KMS-11 (cell line): ENCODE measurements around the gene AKT3.
"Not testable (repeated sequence)": the region's sequence is repeated elsewhere in the genome, so short reads cannot be mapped to it uniquely, and the experiment has no call there.

Source experiments
- H2AFZ ChIP-seq: fragments of 200-600 bp; sonication (generic); 2 replicates; pipeline ENCODE4 v1.6.1; 2016; ENCODE audit warnings: antibody characterized with exemption, mixed run types, low read depth
- H3K27ac ChIP-seq: fragments of 200-600 bp; sonication (generic); 2 replicates; pipeline ENCODE4 v1.6.1; 2016; ENCODE audit warnings: mild to moderate bottlenecking, mixed run types
- H3K27me3 ChIP-seq: fragments of 200-600 bp; sonication (generic); 2 replicates; pipeline ENCODE4 v1.6.1; 2017; ENCODE audit warnings: mild to moderate bottlenecking, low read depth, mixed run types, moderate library complexity; ENCODE audit not compliant: insufficient read depth
- H3K36me3 ChIP-seq: fragments of 200-600 bp; sonication (generic); 2 replicates; pipeline ENCODE4 v1.6.1; 2017; ENCODE audit warnings: mild to moderate bottlenecking, mixed run types; ENCODE audit not compliant: insufficient read depth
- H3K4me1 ChIP-seq: fragments of 200-600 bp; sonication (generic); 2 replicates; pipeline ENCODE4 v1.6.1; 2016; ENCODE audit warnings: mild to moderate bottlenecking, low read depth, mixed run types; ENCODE audit not compliant: poor library complexity, severe bottlenecking
- H3K4me2 ChIP-seq: fragments of 200-600 bp; sonication (generic); 2 replicates; pipeline ENCODE4 v1.7.0; 2016; ENCODE audit warnings: mild to moderate bottlenecking, mixed run types
- H3K4me3 ChIP-seq: fragments of 200-600 bp; sonication (generic); IDR thresholded peaks from 2 replicates; pipeline ENCODE4 v1.6.1; 2017; ENCODE audit warnings: low read depth, low read length, mixed read lengths; ENCODE audit not compliant: insufficient read depth
- H3K79me2 ChIP-seq: fragments of 200-600 bp; sonication (generic); 2 replicates; pipeline ENCODE4 v1.6.1; 2016; ENCODE audit warnings: low read depth, mixed run types; ENCODE audit not compliant: insufficient read depth
- H3K9ac ChIP-seq: fragments of 200-600 bp; sonication (generic); 2 replicates; pipeline ENCODE4 v1.6.1; 2016; ENCODE audit warnings: mild to moderate bottlenecking, mixed run types
- H4K20me1 ChIP-seq: fragments of 200-600 bp; sonication (generic); 2 replicates; pipeline ENCODE4 v1.6.1; 2016; ENCODE audit warnings: mild to moderate bottlenecking, mixed run types; ENCODE audit not compliant: insufficient read depth
- TF ChIP-seq, protein P1 (sequence below): fragments of 200-600 bp; sonication (generic); conservative IDR thresholded peaks from 2 replicates; pipeline ENCODE4 v1.6.1; 2017; ENCODE audit warnings: low read depth, mild to moderate bottlenecking, antibody characterized with exemption, low read length, moderate library complexity, mixed read lengths

Gene AKT3

DNA sequence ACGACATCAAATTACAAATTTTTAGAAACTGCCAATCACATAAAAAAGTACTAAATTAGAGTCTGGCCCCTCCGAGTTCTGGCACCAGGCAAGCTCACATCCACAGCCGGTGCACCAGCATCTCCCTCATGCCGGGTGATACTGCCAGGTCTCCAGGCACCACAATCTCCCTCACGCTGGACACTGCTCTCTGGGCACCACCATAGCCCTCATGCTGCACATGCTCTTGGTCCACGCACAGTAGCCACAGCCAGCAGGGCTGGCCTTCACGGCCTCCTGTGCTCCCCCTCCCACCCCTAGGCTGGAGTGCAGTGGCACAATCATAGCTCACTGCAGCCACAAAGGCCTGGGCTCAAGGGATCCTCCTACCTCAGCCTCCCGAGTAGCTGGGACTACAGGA is 65.5 kb downstream of the AKT3 start:
- H3K4me2 ChIP-seq: no peak overlapping the region
- TF ChIP-seq, protein P1, sequence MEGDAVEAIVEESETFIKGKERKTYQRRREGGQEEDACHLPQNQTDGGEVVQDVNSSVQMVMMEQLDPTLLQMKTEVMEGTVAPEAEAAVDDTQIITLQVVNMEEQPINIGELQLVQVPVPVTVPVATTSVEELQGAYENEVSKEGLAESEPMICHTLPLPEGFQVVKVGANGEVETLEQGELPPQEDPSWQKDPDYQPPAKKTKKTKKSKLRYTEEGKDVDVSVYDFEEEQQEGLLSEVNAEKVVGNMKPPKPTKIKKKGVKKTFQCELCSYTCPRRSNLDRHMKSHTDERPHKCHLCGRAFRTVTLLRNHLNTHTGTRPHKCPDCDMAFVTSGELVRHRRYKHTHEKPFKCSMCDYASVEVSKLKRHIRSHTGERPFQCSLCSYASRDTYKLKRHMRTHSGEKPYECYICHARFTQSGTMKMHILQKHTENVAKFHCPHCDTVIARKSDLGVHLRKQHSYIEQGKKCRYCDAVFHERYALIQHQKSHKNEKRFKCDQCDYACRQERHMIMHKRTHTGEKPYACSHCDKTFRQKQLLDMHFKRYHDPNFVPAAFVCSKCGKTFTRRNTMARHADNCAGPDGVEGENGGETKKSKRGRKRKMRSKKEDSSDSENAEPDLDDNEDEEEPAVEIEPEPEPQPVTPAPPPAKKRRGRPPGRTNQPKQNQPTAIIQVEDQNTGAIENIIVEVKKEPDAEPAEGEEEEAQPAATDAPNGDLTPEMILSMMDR: no peak
- no peak overlapping the region for H3K27ac ChIP-seq
- no peak overlapping the region for H3K4me3 ChIP-seq
- H3K4me1 ChIP-seq: no peaks in the 10 kb centered on the region
- H2AFZ ChIP-seq: no peak overlapping the region
- H3K36me3 ChIP-seq: no peaks in the 10 kb centered on the region
- no peaks in the 10 kb centered on the region for H4K20me1 ChIP-seq
- no peak overlapping the region for H3K9ac ChIP-seq
- H3K79me2 ChIP-seq: no peaks in the 10 kb centered on the region
- H3K27me3 ChIP-seq: no peaks in the 10 kb centered on the region

DNA sequence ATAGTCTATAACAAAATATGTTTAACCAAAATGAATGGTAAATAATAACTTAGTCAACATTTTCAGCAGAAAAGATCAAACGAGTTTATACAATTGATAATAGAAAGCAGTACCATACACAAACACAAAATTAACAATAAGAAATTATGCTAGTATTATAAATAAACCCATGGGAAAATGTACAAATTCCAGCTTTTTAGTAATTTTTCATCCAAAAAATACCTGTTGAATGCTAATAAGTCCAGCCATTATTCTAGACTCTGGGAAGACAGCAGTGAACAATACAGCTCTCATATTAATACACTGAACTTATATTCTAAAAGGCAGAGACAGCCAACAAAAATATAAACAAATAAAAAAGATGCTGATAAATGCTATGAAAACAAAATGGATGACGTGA is 66.3 kb downstream of the AKT3 start:
- H3K4me2 ChIP-seq: no peak overlapping the region
- H3K4me3 ChIP-seq: no peak overlapping the region
- no peak overlapping the region for H2AFZ ChIP-seq
- H3K27ac ChIP-seq: no peak overlapping the region
- no peaks in the 10 kb centered on the region for H3K27me3 ChIP-seq
- TF ChIP-seq, protein P1: no peak
- no peaks in the 10 kb centered on the region for H3K4me1 ChIP-seq
- no peak overlapping the region for H3K9ac ChIP-seq
- H4K20me1 ChIP-seq: no peaks in the 10 kb centered on the region
- no peaks in the 10 kb centered on the region for H3K79me2 ChIP-seq
- H3K36me3 ChIP-seq: no peaks in the 10 kb centered on the region

DNA sequence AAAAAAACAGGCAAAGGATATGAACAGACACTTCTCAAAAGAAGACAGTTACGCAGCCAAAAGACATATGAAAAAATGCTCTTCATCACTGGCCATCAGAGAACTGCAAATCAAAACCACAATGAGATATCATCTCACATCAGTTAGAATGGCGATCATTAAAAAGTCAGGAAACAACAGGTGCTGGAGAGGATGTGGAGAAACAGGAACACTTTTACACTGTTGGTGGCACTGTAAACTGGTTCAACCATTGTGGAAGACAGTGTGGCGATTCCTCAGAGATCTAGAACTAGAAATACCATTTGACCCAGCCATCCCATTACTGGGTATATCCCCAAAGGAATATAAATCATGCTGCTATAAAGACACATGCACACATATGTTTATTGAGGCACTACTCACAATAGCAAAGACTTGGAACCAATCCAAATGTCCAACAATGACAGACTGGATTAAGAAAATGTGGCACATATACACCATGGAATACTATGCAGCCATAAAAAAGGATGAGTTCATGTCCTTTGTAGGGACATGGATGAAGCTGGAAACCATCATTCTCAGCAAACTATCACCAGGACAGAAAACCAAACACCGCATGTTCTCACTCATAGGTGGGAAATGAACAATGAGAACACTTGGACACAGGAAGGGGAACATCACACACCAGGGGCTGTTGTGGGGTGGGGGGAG is 77.5 kb downstream of the AKT3 start:
- H3K36me3 ChIP-seq, H4K20me1 ChIP-seq, H2AFZ ChIP-seq, H3K9ac ChIP-seq, H3K4me1 ChIP-seq, H3K27me3 ChIP-seq, H3K79me2 ChIP-seq, H3K4me3 ChIP-seq, H3K4me2 ChIP-seq, H3K27ac ChIP-seq: not testable (repeated sequence)

DNA sequence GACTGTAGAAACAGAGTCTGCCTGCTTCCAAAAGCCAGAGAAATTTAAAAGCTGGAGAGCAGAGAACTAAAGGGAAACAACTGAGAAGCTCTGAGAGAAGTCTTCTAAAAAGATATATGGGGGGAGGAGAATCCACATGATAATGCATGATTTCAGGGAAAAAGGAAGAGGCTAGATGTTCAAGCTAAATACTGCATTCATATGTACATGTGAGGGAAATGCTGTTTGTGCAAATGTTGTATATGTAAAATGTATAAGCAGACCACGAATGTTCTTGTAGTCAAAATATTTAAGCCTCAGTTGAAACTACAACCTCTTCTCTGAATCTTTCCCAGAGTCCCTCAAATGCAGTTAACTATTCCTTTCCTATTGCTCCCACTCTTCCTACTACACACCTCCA is 79.2 kb downstream of the AKT3 start:
- H3K4me3 ChIP-seq: no peak overlapping the region
- no peak overlapping the region for H2AFZ ChIP-seq
- no peak overlapping the region for H3K9ac ChIP-seq
- no peak overlapping the region for H3K27ac ChIP-seq
- H3K4me2 ChIP-seq: no peak overlapping the region
- H4K20me1 ChIP-seq: no peaks in the 10 kb centered on the region
- no peaks in the 10 kb centered on the region for H3K79me2 ChIP-seq
- no peaks in the 10 kb centered on the region for H3K4me1 ChIP-seq
- no peaks in the 10 kb centered on the region for H3K27me3 ChIP-seq
- TF ChIP-seq, protein P1: no peak
- no peaks in the 10 kb centered on the region for H3K36me3 ChIP-seq

DNA sequence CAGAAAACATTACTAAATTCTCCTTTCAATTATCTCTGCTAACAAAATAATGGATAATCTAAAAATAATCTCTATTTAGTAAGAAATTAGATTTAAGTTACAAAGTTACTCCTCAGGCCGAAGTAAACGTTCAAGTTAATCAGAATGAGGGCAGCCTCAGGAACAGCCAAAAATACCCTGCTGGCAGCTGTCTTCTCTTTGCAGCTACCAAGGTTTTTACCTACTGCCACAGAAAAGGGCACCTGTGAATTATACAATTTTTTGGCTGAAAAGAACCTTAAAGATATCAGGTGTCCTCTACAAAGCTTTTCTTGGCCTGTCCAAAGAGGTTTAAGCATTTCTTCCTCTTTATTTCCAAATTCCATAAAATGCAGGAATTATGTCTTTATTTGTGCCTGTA is 84.4 kb downstream of the AKT3 start:
- Histone ChIP-seq H3K79me2 (no peaks in the 10 kb centered on the region), H3K4me3 (no peak overlapping the region), H4K20me1 (no peaks in the 10 kb centered on the region), H2AFZ (no peak overlapping the region), H3K27me3 (no peaks in the 10 kb centered on the region), H3K4me2 (no peak overlapping the region), H3K27ac (no peak overlapping the region), H3K9ac (no peak overlapping the region), H3K4me1 (no peaks in the 10 kb centered on the region), H3K36me3 (no peaks in the 10 kb centered on the region)
- TF ChIP-seq, protein P1: no peak
